Mucosa of stomach (tissue), 1 donor: Measurements from ENCODE around the gene HBQ1.
"Not testable (repeated sequence)": the region's sequence is repeated elsewhere in the genome, so short reads cannot be mapped to it uniquely, and the experiment has no call there.

Source experiments
- H3K27me3 ChIP-seq: one replicate; pipeline ENCODE4 v1.7.0; 2013; ENCODE audit warnings: mild to moderate bottlenecking, low read length; ENCODE audit not compliant: control insufficient read depth, insufficient read depth
- H3K36me3 ChIP-seq: one replicate; pipeline ENCODE4 v1.7.0; 2013; ENCODE audit warnings: low read length; ENCODE audit not compliant: control insufficient read depth, insufficient read depth
- H3K4me1 ChIP-seq: one replicate; pipeline ENCODE4 v1.7.0; 2013; ENCODE audit warnings: mild to moderate bottlenecking, low read length; ENCODE audit not compliant: control insufficient read depth, insufficient read depth
- H3K4me3 ChIP-seq: one replicate; pipeline ENCODE4 v1.7.0; 2013; ENCODE audit warnings: low read length
- H3K9ac ChIP-seq: one replicate; pipeline ENCODE4 v1.7.0; 2013; ENCODE audit warnings: mild to moderate bottlenecking, low read length, moderate library complexity
- H3K9me3 ChIP-seq: one replicate; pipeline ENCODE4 v1.7.0; 2013; ENCODE audit warnings: mild to moderate bottlenecking, low read length, moderate library complexity; ENCODE audit not compliant: control insufficient read depth
- donor health status: Pancreatic carcinoma.

The HBQ1 gene

GRCh38 chr16:173928-174769 lies 6.1 kb upstream of the HBQ1 start:
- H3K4me3 ChIP-seq, H3K9ac ChIP-seq, H3K36me3 ChIP-seq, H3K9me3 ChIP-seq, H3K4me1 ChIP-seq: not testable (repeated sequence)
- peaks cover 55% of the 10 kb centered on the region for H3K27me3 ChIP-seq

- H3K9ac ChIP-seq = no peak overlapping the region
- peaks cover 8% of the 10 kb centered on the region for H3K4me1 ChIP-seq
- H3K9me3 ChIP-seq = no peaks in the 10 kb centered on the region
- no peaks in the 10 kb centered on the region for H3K36me3 ChIP-seq
- H3K27me3 ChIP-seq = peaks cover 61% of the 10 kb centered on the region
- H3K4me3 ChIP-seq = no peak overlapping the region
These were observed 5.0 kb upstream of the HBQ1 start for GRCh38 chr16:175011-175949.

- not testable (repeated sequence) for H3K9me3 ChIP-seq, H3K9ac ChIP-seq, H3K36me3 ChIP-seq, H3K4me3 ChIP-seq
- H3K4me1 ChIP-seq = peaks cover 14% of the 10 kb centered on the region
- peaks cover 68% of the 10 kb centered on the region for H3K27me3 ChIP-seq
These were observed 4.3 kb upstream of the HBQ1 start for GRCh38 chr16:176006-176405.

- H3K4me3 ChIP-seq, H3K36me3 ChIP-seq, H3K9me3 ChIP-seq, H3K9ac ChIP-seq: not testable (repeated sequence)
- H3K27me3 ChIP-seq = peaks cover 68% of the 10 kb centered on the region
- peaks cover 21% of the 10 kb centered on the region for H3K4me1 ChIP-seq
These were observed 3.5 kb upstream of the HBQ1 start, which contains the start of gene HBA1 for GRCh38 chr16:176477-177382. Gene HBA1 (plus strand): TSS chr16:176680. CDS start chr16:176717, 37 bp downstream.

GRCh38 chr16:177394-177822 lies 2.9 kb upstream of the HBQ1 start:
- Histone ChIP-seq H3K36me3 (no peaks in the 10 kb centered on the region), H3K27me3 (peaks cover 65% of the 10 kb centered on the region), H3K4me3 (no peak overlapping the region), H3K9me3 (no peaks in the 10 kb centered on the region), H3K9ac (no peak overlapping the region), H3K4me1 (peaks cover 22% of the 10 kb centered on the region)

- Histone ChIP-seq H3K36me3 (no peaks in the 10 kb centered on the region), H3K9ac (no peak overlapping the region), H3K4me3 (no peak overlapping the region), H3K9me3 (no peaks in the 10 kb centered on the region), H3K4me1 (peaks cover 22% of the 10 kb centered on the region), H3K27me3 (peaks cover 65% of the 10 kb centered on the region)
These were observed 2.1 kb upstream of the HBQ1 start for GRCh38 chr16:177981-178667.

GRCh38 chr16:178668-179015 lies 1.6 kb upstream of the HBQ1 start:
- peaks cover 62% of the 10 kb centered on the region for H3K27me3 ChIP-seq
- no peak overlapping the region for H3K9ac ChIP-seq
- peaks cover 22% of the 10 kb centered on the region for H3K4me1 ChIP-seq
- no peaks in the 10 kb centered on the region for H3K36me3 ChIP-seq
- H3K9me3 ChIP-seq = no peaks in the 10 kb centered on the region
- no peak overlapping the region for H3K4me3 ChIP-seq

GRCh38 chr16:179211-180092 lies 807 bp upstream of the HBQ1 start:
- H3K4me3 ChIP-seq = no peak overlapping the region
- no peaks in the 10 kb centered on the region for H3K36me3 ChIP-seq
- H3K9ac ChIP-seq = no peak overlapping the region
- peaks cover 56% of the 10 kb centered on the region for H3K27me3 ChIP-seq
- H3K9me3 ChIP-seq = no peaks in the 10 kb centered on the region
- H3K4me1 ChIP-seq = peaks cover 22% of the 10 kb centered on the region

GRCh38 chr16:180681-181564 lies 664 bp downstream of the HBQ1 start:
- no peak overlapping the region for H3K9ac ChIP-seq
- no peaks in the 10 kb centered on the region for H3K36me3 ChIP-seq
- H3K9me3 ChIP-seq = no peaks in the 10 kb centered on the region
- peaks cover 43% of the 10 kb centered on the region for H3K27me3 ChIP-seq
- H3K4me3 ChIP-seq = no peak overlapping the region
- peaks cover 22% of the 10 kb centered on the region for H3K4me1 ChIP-seq

GRCh38 chr16:181565-182021 lies 1.3 kb downstream of the HBQ1 start:
- Histone ChIP-seq H3K4me1 (peaks cover 22% of the 10 kb centered on the region), H3K27me3 (peaks cover 43% of the 10 kb centered on the region), H3K4me3 (no peak overlapping the region), H3K9me3 (no peaks in the 10 kb centered on the region), H3K9ac (no peak overlapping the region), H3K36me3 (no peaks in the 10 kb centered on the region)
